Large intestine (tissue), 3 donors: Measurements from ENCODE around the gene TNFSF8. TPM values are rescaled to one million over a fixed set of nuclear protein-coding genes. Genes with fewer than 3 reads are reported as not detected.

Experiments used
- DNase-seq, 2 donors: peaks; one replicate each; pipeline versions ENCODE4 v3.0.0 to v3.0.0-alpha.2; 2013
- H3K27ac ChIP-seq: one replicate; pipeline ENCODE4 v1.5.1; 2013; ENCODE audit warnings: low read length
- H3K27me3 ChIP-seq: 2 replicates; pipeline ENCODE4 v1.6.1; 2013; ENCODE audit warnings: low read length; ENCODE audit not compliant: control insufficient read depth, insufficient read depth
- H3K36me3 ChIP-seq: 2 replicates; pipeline ENCODE4 v1.6.1; 2013; ENCODE audit warnings: low read length; ENCODE audit not compliant: control insufficient read depth, insufficient read depth
- H3K4me1 ChIP-seq: one replicate; pipeline ENCODE4 v1.6.1; 2013; ENCODE audit warnings: low read length; ENCODE audit not compliant: control insufficient read depth, insufficient read depth
- H3K4me3 ChIP-seq: one replicate; pipeline ENCODE4 v1.5.1; 2013; ENCODE audit warnings: low read length
- H3K9me3 ChIP-seq: one replicate; pipeline ENCODE4 v1.6.1; 2013; ENCODE audit warnings: mild to moderate bottlenecking, low read depth, low read length, moderate library complexity; ENCODE audit not compliant: control insufficient read depth
- WGBS: methylation state at CpG from one replicate; pipeline ENCODE4 v1.1.5; 2013; ENCODE audit warnings: low lambda C conversion rate; ENCODE audit not compliant: insufficient coverage; 5-methylcytosine and 5-hydroxymethylcytosine counted together
- polyA plus RNA-seq: library from polyadenylated mRNA; unstranded; fragments of 120-200 nt; gene quantifications from one replicate; pipeline ENCODE4 v1.2.1, GENCODE V29; 2013

The TNFSF8 gene
- polyA plus RNA-seq, 1 donor: 0.25 TPM

GRCh38 chr9:114936581-114936980 lies 6.2 kb upstream of the TNFSF8 start:
- Histone ChIP-seq H3K36me3 (no peaks in the 10 kb centered on the region), H3K27ac (no peak overlapping the region), H3K9me3 (no peaks in the 10 kb centered on the region), H3K4me3 (no peak overlapping the region), H3K27me3 (no peaks in the 10 kb centered on the region), H3K4me1 (no peaks in the 10 kb centered on the region)
- peak in 1 of 2 donors; percentile 36 for DNase-seq
- 88% methylated on average over 1 of the region's 1 CpG for WGBS

DNA sequence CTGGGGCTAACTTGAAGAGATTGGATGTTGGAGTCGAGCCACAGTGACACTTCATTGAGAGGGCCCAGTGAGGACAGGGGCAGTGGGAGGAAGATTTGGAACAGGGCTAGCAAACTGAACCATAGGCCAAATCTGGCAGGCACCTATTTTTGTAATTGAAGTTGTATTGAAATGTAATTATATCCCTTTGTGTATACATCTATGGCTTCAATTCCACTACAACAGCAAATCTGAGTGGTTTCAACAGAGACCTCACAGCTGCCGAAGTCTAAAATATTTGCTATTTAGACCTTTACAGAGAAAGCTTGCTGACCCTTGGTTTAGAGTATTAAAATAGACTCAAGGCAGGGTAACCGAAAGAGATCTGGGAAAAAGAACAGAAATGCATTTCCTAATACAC lies 4.7 kb upstream of the TNFSF8 start:
- 84% methylated on average over 3 of the region's 3 CpGs for WGBS
- no peak for DNase-seq
- no peaks in the 10 kb centered on the region for H3K27me3 ChIP-seq
- no peak overlapping the region for H3K4me3 ChIP-seq
- H3K9me3 ChIP-seq: no peaks in the 10 kb centered on the region
- H3K27ac ChIP-seq: no peak overlapping the region
- no peaks in the 10 kb centered on the region for H3K36me3 ChIP-seq
- no peaks in the 10 kb centered on the region for H3K4me1 ChIP-seq

DNA sequence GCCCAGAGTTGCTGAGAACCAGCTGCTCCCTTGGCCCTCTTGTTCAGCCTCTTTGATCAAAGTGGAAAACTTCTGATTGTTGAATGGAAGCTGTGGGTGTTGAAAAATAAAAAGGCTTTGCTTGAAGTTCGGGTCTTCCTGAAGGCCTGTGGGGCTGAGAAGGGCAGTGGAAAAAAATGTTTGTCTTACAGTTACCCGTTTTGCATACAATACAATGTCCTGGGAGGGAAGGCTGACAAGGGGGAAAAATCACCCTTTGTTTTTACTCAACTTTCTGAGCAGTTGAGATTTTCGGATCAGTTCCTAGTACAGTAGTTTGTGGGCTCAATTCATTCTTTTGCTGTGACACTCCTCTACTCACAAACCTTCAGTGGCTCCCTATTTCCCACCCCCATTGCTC lies 2.1 kb upstream of the TNFSF8 start:
- no peaks in the 10 kb centered on the region for H3K36me3 ChIP-seq
- no peak for DNase-seq
- WGBS: 82% methylated on average over 2 of the region's 3 CpGs

DNA sequence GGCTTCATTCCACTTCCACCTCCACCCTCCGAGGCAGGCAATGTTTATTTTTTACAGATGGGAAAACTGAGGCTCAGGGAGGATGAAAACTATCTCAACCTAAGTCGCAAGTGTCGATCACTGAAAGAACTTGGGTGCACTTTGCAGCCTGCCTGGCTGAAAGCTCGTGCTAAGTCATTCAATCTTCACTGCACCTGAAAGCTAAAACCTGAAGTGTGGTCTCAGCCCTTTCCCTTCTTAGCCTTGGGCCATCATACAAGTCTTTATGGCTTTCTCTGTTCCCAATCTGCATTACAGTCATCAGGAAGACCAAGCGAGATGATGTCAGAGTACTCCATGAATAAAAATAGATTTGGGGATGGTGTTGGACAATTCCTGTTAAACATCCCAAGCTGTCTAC lies 1.0 kb upstream of the TNFSF8 start:
- no peaks in the 10 kb centered on the region for H3K36me3 ChIP-seq
- H3K9me3 ChIP-seq: no peaks in the 10 kb centered on the region
- no peak overlapping the region for H3K4me3 ChIP-seq
- H3K4me1 ChIP-seq: no peaks in the 10 kb centered on the region
- DNase-seq: no peak
- H3K27ac ChIP-seq: no peak overlapping the region
- H3K27me3 ChIP-seq: no peaks in the 10 kb centered on the region
- WGBS: no CpG with 5 or more reads among the region's 5 CpGs

More for the DNA sequence above, 2.1 kb upstream of the TNFSF8 start:
- H3K27ac ChIP-seq: no peak overlapping the region
- no peaks in the 10 kb centered on the region for H3K27me3 ChIP-seq
- no peaks in the 10 kb centered on the region for H3K9me3 ChIP-seq
- H3K4me1 ChIP-seq: no peaks in the 10 kb centered on the region
- no peak overlapping the region for H3K4me3 ChIP-seq

- peak in 1 of 2 donors; percentile 29 for DNase-seq
- no peak overlapping the region for H3K27ac ChIP-seq
- no peaks in the 10 kb centered on the region for H3K4me1 ChIP-seq
- peaks cover 5% of the 10 kb centered on the region for H3K27me3 ChIP-seq
- no peak overlapping the region for H3K4me3 ChIP-seq
- no peaks in the 10 kb centered on the region for H3K9me3 ChIP-seq
- no peaks in the 10 kb centered on the region for H3K36me3 ChIP-seq
- WGBS: 69% methylated on average over 3 of the region's 5 CpGs
Observed at GRCh38 chr9:114929201-114929600, 1.2 kb downstream of the TNFSF8 start.

GRCh38 chr9:114928671-114929070 lies 1.7 kb downstream of the TNFSF8 start:
- WGBS: 17% methylated on average over 1 of the region's 1 CpG
- no peaks in the 10 kb centered on the region for H3K4me1 ChIP-seq
- H3K27me3 ChIP-seq: peaks cover 5% of the 10 kb centered on the region
- H3K27ac ChIP-seq: no peak overlapping the region
- no peak for DNase-seq
- H3K9me3 ChIP-seq: no peaks in the 10 kb centered on the region
- H3K4me3 ChIP-seq: no peak overlapping the region
- H3K36me3 ChIP-seq: no peaks in the 10 kb centered on the region

DNA sequence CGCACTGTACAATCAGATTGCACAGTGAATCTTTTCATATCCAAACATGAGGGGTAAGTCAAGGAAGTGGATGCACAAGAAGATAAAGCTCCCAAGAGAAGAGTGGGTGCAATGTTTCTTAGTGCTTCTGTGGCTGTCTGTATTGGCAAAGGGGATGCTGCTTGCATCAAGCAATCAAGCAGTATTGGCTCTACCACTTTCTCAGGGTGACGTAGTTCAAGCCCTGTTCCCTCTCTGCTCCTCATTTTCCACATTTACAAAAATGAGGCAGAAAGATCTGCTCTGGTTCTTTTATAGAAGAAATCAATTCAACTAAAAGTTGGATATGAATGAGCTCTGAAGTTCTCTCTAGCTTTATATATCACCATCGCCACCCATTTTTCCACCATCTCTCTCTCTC lies 2.3 kb downstream of the TNFSF8 start:
- Histone ChIP-seq H3K36me3 (no peaks in the 10 kb centered on the region), H3K4me3 (no peak overlapping the region), H3K4me1 (no peaks in the 10 kb centered on the region), H3K27me3 (peaks cover 5% of the 10 kb centered on the region), H3K27ac (no peak overlapping the region), H3K9me3 (no peaks in the 10 kb centered on the region)
- no peak for DNase-seq
- WGBS: 94% methylated on average over 2 of the region's 3 CpGs

DNA sequence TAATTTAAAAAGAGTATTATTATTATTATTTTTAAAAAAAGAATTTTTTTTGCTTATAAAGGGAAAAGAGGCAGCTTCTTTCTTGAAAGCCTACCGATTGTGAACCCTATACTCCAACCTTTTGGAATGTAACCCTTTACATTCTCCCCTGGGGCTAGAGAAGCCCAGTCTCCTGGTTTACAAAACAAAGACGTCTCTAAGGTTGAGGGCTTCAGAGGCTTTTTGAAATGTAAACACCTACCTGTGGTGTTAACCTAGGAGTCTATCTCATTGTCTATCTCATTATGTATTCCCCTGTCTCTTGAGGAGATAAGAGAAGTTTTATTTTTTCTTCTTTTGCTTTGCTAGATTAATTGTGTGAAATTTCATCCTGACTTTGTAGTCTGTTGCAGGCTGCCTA lies 4.7 kb downstream of the TNFSF8 start:
- H3K9me3 ChIP-seq: no peaks in the 10 kb centered on the region
- H3K4me1 ChIP-seq: no peaks in the 10 kb centered on the region
- peaks cover 8% of the 10 kb centered on the region for H3K27me3 ChIP-seq
- no peaks in the 10 kb centered on the region for H3K36me3 ChIP-seq
- DNase-seq: no peak
- no CpG with 5 or more reads among the region's 2 CpGs for WGBS
- H3K27ac ChIP-seq: no peak overlapping the region
- no peak overlapping the region for H3K4me3 ChIP-seq

- no peak for DNase-seq
- no peak overlapping the region for H3K4me3 ChIP-seq
- no CpG with 5 or more reads among the region's 3 CpGs for WGBS
- H3K4me1 ChIP-seq: no peaks in the 10 kb centered on the region
- no peaks in the 10 kb centered on the region for H3K36me3 ChIP-seq
- H3K9me3 ChIP-seq: no peaks in the 10 kb centered on the region
- no peak overlapping the region for H3K27ac ChIP-seq
- peaks cover 8% of the 10 kb centered on the region for H3K27me3 ChIP-seq
Observed at GRCh38 chr9:114925039-114925438, 5.4 kb downstream of the TNFSF8 start.

DNA sequence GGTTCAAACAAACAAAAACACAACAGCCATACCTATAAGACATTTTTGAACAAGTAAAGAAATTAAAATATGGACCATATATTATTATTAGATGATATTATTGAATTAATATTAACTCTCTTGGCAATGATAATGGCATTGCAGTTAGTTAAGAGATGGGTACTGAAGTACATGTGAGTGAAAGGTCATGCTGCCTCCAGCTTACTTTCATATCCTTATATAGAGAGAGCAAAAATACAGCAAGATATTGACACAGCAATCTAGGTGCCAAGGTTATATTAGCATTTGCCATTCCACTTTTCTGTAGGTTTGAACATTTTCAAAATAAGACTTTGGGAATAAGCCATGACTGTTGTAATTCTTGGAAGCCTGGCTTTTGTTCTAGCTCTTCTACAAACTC lies 6.1 kb downstream of the TNFSF8 start:
- Histone ChIP-seq H3K9me3 (no peaks in the 10 kb centered on the region), H3K4me3 (no peak overlapping the region), H3K36me3 (no peaks in the 10 kb centered on the region), H3K27ac (no peak overlapping the region), H3K4me1 (no peaks in the 10 kb centered on the region), H3K27me3 (peaks cover 8% of the 10 kb centered on the region)
- DNase-seq: no peak

DNA sequence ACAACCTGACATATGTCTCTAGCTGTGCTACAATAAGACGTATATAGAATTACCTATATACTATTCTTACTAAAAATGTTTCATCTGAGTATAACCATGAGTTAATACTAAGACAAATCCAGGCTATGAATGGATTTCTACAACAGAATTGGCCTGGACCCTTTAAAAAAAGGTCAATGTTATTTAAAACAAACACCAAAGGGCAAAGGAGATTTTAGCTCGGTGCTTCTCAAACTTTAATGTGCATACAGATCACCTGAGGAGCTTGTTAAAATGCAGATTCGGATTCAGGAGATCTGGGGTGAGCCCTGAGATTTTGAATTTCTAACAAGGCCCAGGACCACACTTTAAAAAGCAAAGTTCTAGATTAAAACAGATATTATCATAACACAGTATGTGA lies 6.5 kb downstream of the TNFSF8 start:
- no peak overlapping the region for H3K4me3 ChIP-seq
- peaks cover 8% of the 10 kb centered on the region for H3K27me3 ChIP-seq
- no peaks in the 10 kb centered on the region for H3K36me3 ChIP-seq
- H3K9me3 ChIP-seq: no peaks in the 10 kb centered on the region
- H3K4me1 ChIP-seq: no peaks in the 10 kb centered on the region
- no CpG with 5 or more reads among the region's 3 CpGs for WGBS
- no peak for DNase-seq
- no peak overlapping the region for H3K27ac ChIP-seq
